Sigmoid colon (tissue), 7 donors: Measurements from ENCODE around the gene ZBTB38. TPM values are rescaled to one million over a fixed set of nuclear protein-coding genes. Genes with fewer than 3 reads are reported as not detected.

Source experiments
- DNase-seq: peaks from one replicate; pipeline ENCODE4 v3.0.0-alpha.2; 2019
- H3K27ac ChIP-seq, 4 donors: fragments of 200-600 bp; sonication (generic); one replicate each; pipeline ENCODE4 v1.5.1; 2016 to 2019; ENCODE audit warnings: mild to moderate bottlenecking in 1 of 4
- H3K27me3 ChIP-seq, 3 donors: fragments of 200-600 bp; sonication (generic); one replicate each; pipeline ENCODE4 v1.5.1; 2019; ENCODE audit warnings: mild to moderate bottlenecking in 1 of 3
- H3K36me3 ChIP-seq, 4 donors: fragments of 200-600 bp; sonication (generic); one replicate each; pipeline ENCODE4 v1.5.1; 2016 to 2019
- H3K4me1 ChIP-seq, 4 donors: fragments of 200-600 bp; sonication (generic); one replicate each; pipeline ENCODE4 v1.5.1; 2017 to 2019
- H3K4me3 ChIP-seq, 4 donors: fragments of 200-600 bp; sonication (generic); one replicate each; pipeline ENCODE4 v1.5.1; 2017 to 2019; ENCODE audit warnings: mild to moderate bottlenecking in 2 of 4, moderate library complexity in 1 of 4
- H3K9me3 ChIP-seq, 4 donors: fragments of 200-600 bp in 3 of 4; sonication (generic) in 3 of 4; one replicate each; pipeline versions ENCODE4 v1.5.1 to v1.6.1; 2013 to 2019
- CTCF ChIP-seq, 4 experiments: fragments of 450-650 bp in 3 of 4; fragments of 200-600 bp in 1 of 4; IDR thresholded peaks; one replicate each; pipeline ENCODE4 v1.5.1; 2016 to 2019; ENCODE audit warnings: antibody characterized with exemption in 4 of 4, mild to moderate bottlenecking in 3 of 4, moderate library complexity in 2 of 4
- EP300 ChIP-seq, 4 donors: sonication (generic); formaldehyde crosslinking; IDR thresholded peaks; one replicate each; pipeline ENCODE4 v1.6.1; 2017; ENCODE audit warnings: antibody characterized with exemption in 4 of 4
- POLR2A ChIP-seq, 2 donors: fragments of 450-650 bp; IDR thresholded peaks; one replicate each; pipeline ENCODE4 v1.6.1; 2016; ENCODE audit warnings: antibody characterized with exemption in 2 of 2, mild to moderate bottlenecking in 2 of 2, moderate library complexity in 2 of 2
- POLR2AphosphoS5 ChIP-seq, 4 donors: sonication (generic); formaldehyde crosslinking; IDR thresholded peaks; one replicate each; pipeline ENCODE4 v1.6.1; 2017; ENCODE audit warnings: antibody characterized with exemption in 4 of 4
- WGBS, 2 donors: extraction: QIAGEN DNeasy Blood & Tissue Kit; methylation state at CpG; one replicate each; pipeline ENCODE4 v1.1.7; 2013; 5-methylcytosine and 5-hydroxymethylcytosine counted together
- intact Hi-C: fragments of 100-400 bp; cut with DNase I; formaldehyde crosslinking; loops from one replicate; pipeline ENCODE4 v1.15.1; 2023
- polyA plus RNA-seq, 3 donors: library from polyadenylated mRNA; stranded (reverse); fragments of 200-250 nt; gene quantifications; one replicate each; pipeline ENCODE4 v1.2.3, GENCODE V29; 2013
- total RNA-seq, 4 donors: library from RNA; depleted of rRNA; stranded (reverse); fragments of >200 nt; gene quantifications; one replicate each; pipeline ENCODE4 v1.1.0, GENCODE V29; 2016
- donor health status: healthy with polysubstance abuse.
- donor health status: Bipolar disorder and iron deficiency.
- donor health status: healthy.

ZBTB38 gene
- total and polyA plus RNA-seq, 7 donors, result 16.8 to 178 (median 150) TPM

GRCh38 chr3:141349711-141350110, 18.6 kb upstream of the ZBTB38 start:
- TF ChIP-seq CTCF (IDR thresholded peaks at IDR 0.05) (no peak), POLR2AphosphoS5 (IDR thresholded peaks at IDR 0.05) (no peak), EP300 (IDR thresholded peaks at IDR 0.05) (no peak), POLR2A (IDR thresholded peaks at IDR 0.05) (no peak)
- Histone ChIP-seq H3K27me3 (no peaks in the 10 kb centered on the region), H3K27ac (no peak overlapping the region), H3K36me3 (no peaks in the 10 kb centered on the region), H3K9me3 (no peaks in the 10 kb centered on the region), H3K4me3 (no peak overlapping the region), H3K4me1 (no peaks in the 10 kb centered on the region)
- intact Hi-C loops, result loop anchor here (5.0 kb wide), 1 partner anchor 208 kb away; no protein-coding TSS in a partner anchor
- WGBS, 2 donors, result 94 to 96% methylated on average over 2 of the region's 2 CpGs
- no peak for DNase-seq

- intact Hi-C loops, result loop anchor here (5.0 kb wide), 1 partner anchor 207 kb away; no protein-coding TSS in a partner anchor
- H3K27me3 ChIP-seq, result no peaks in the 10 kb centered on the region
- no peaks in the 10 kb centered on the region for H3K9me3 ChIP-seq
- H3K4me3 ChIP-seq, result no peak overlapping the region
- H3K36me3 ChIP-seq, result no peaks in the 10 kb centered on the region
- no peak for DNase-seq
- TF ChIP-seq CTCF (IDR thresholded peaks at IDR 0.05), result no peak
- no peak for TF ChIP-seq POLR2AphosphoS5 (IDR thresholded peaks at IDR 0.05)
- TF ChIP-seq EP300 (IDR thresholded peaks at IDR 0.05), result no peak
- TF ChIP-seq POLR2A (IDR thresholded peaks at IDR 0.05), result no peak
- WGBS, 2 donors, result 78 to 89% methylated on average over 3 of the region's 3 CpGs
- H3K4me1 ChIP-seq, result no peaks in the 10 kb centered on the region
- H3K27ac ChIP-seq, result no peak overlapping the region
Measured at GRCh38 chr3:141350666-141351065, 17.6 kb upstream of the ZBTB38 start.

- DNase-seq, result no peak
- Histone ChIP-seq H3K27ac (no peak overlapping the region), H3K4me1 (no peaks in the 10 kb centered on the region), H3K36me3 (no peaks in the 10 kb centered on the region), H3K9me3 (no peaks in the 10 kb centered on the region), H3K27me3 (no peaks in the 10 kb centered on the region), H3K4me3 (no peak overlapping the region)
- WGBS, 2 donors, result 81 to 88% methylated on average over 5 of the region's 5 CpGs
- intact Hi-C loops, result loop anchor here (5.0 kb wide), 1 partner anchor 205 kb away; no protein-coding TSS in a partner anchor
- TF ChIP-seq CTCF (IDR thresholded peaks at IDR 0.05), result no peak
- TF ChIP-seq POLR2A (IDR thresholded peaks at IDR 0.05), result no peak
- no peak for TF ChIP-seq EP300 (IDR thresholded peaks at IDR 0.05)
- no peak for TF ChIP-seq POLR2AphosphoS5 (IDR thresholded peaks at IDR 0.05)
Measured at GRCh38 chr3:141352262-141352984, 15.9 kb upstream of the ZBTB38 start.

GRCh38 chr3:141353652-141354495, 14.4 kb upstream of the ZBTB38 start:
- H3K27ac ChIP-seq, result no peak overlapping the region
- H3K9me3 ChIP-seq, result no peaks in the 10 kb centered on the region
- no peak for TF ChIP-seq CTCF (IDR thresholded peaks at IDR 0.05)
- no peak for TF ChIP-seq POLR2A (IDR thresholded peaks at IDR 0.05)
- no peak for TF ChIP-seq POLR2AphosphoS5 (IDR thresholded peaks at IDR 0.05)
- TF ChIP-seq EP300 (IDR thresholded peaks at IDR 0.05), result no peak
- no peak for DNase-seq
- intact Hi-C loops, result loop anchor here (5.0 kb wide), 1 partner anchor 203 kb away; no protein-coding TSS in a partner anchor
- no peak overlapping the region for H3K4me3 ChIP-seq
- WGBS, 2 donors, result 84 to 88% methylated on average over 6 of the region's 6 CpGs
- no peaks in the 10 kb centered on the region for H3K4me1 ChIP-seq
- no peaks in the 10 kb centered on the region for H3K27me3 ChIP-seq
- no peaks in the 10 kb centered on the region for H3K36me3 ChIP-seq
